HG02642 (cell line): ENCODE results near the gene VAV2.

ENCODE experiments used
- ATAC-seq: cut with Tn5 transposase; IDR thresholded peaks from one replicate; pipeline ENCODE4 v1.9.1; 2021; ENCODE audit warnings: mild to moderate bottlenecking; ENCODE audit not compliant: unreplicated experiment, poor library complexity

Gene VAV2

DNA sequence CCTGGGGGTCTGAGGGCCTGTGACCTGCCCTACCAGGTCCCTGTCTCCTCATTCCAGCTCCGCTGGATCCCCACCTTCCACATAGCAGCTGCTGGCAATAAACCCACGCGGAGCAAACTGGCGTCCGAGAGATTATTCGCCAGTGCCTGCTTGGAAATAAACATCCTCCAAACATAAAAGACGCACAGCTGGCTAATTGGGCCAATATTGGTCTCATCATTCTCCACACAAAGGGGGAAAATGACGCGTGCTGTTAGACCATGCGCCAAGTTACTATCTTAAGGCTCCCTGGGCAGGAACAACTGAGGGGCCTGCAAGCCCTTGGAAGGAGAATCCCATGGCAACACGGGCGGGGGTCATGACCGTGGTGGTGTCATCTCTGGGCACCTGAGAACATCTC, 180.7 kb downstream of the VAV2 start:
- no peak for ATAC-seq

- ATAC-seq: no peak
Observed at GRCh38 chr9:133810556-133811195, 181.4 kb downstream of the VAV2 start.

DNA sequence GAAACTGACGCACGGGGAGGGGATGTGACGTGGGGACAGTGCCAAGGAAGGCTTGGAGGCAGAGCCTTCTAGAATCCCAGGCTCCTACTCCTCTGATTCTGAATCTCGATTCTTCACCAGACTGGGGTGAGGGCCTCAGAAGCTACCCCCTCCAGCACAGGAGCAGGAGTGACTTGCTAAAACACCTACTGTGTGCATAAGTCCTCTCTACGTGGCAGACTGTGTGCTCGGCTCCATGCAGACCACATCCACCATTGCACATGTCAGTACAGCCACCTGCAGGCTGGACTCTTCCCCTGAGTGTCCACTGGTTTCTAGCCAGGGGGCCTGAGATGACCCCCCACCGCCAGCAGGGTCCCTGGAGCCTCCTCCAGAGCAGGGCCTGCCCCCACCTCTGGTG, 182.8 kb downstream of the VAV2 start:
- no peak for ATAC-seq

DNA sequence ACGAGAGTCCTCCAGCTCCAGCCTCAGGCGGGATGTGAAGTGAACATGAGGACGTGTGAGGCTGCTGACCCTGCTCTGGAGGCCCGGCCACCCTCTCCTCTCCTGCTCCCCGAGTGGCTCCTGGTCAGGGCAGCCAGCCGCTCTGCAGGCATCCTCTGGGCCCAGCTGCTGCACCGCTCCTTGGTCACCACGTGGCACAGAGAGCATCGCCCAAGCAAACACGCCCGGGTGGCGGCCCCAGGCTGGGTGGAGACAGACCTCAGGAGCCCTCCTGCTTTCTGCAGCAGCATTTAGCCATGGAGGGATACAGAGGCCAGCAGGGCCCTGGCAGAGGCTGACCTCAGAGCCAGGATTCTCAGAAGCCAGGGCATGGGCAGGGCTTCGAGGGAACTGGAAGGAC, 184.3 kb downstream of the VAV2 start:
- no peak for ATAC-seq

DNA sequence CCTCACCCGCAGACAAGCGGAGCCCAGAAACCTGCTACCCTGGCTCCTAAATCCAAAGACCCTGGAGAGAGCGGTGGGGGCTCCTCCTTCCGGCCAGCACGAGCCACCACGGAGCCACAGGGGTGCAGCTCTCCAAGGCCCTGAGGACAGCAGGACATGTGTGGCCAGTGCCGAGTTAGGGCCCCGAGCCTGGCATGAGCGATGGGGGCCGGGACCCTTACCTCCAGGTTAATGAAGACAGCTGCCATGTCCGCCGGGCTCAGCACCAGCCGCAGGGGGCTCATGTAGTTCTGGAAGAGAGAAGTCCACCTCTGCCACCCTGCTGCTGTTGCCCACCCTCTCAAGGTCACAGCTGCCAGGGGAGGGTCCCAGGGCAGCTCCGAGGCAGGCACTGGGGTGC, 185.1 kb downstream of the VAV2 start:
- ATAC-seq: no peak

- no peak for ATAC-seq
Observed at GRCh38 chr9:133806623-133807010, 185.5 kb downstream of the VAV2 start.

GRCh38 chr9:133805876-133806622, 186.1 kb downstream of the VAV2 start:
- no peak for ATAC-seq

GRCh38 chr9:133804199-133804598, 187.9 kb downstream of the VAV2 start:
- ATAC-seq: no peak

- no peak for ATAC-seq
Observed at GRCh38 chr9:133803745-133804144, 188.4 kb downstream of the VAV2 start.

DNA sequence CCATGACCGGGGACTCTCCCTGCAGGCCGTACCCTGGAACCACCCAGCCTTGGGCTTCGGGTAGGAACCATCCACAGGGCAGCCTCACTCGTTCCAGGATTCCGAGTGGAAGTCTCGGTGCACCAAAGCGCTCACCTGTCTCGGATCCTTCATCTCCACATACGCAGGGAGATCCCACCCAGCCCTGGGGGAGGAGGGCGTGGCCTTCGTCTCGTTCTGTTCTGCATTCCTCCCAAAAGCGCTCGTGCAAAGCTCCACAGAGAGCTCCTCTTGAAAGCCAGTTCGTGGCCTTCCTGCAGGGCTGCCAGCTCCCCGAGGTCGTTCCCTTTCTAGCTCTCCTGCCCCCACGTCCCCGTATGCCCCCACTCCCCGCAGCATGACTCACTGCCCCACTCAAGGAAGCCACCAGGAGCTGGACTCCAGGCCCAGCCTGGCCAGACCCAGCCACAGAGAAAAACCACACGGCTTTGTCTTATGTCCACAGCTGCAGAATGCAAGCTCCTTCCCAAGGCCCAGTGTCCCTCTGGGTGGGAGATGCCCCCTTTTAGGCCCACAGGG, 189.0 kb downstream of the VAV2 start:
- no peak for ATAC-seq

- no peak for ATAC-seq
Observed at GRCh38 chr9:133801739-133802138, 190.4 kb downstream of the VAV2 start.

GRCh38 chr9:133800266-133800665, 191.9 kb downstream of the VAV2 start:
- ATAC-seq: no peak

DNA sequence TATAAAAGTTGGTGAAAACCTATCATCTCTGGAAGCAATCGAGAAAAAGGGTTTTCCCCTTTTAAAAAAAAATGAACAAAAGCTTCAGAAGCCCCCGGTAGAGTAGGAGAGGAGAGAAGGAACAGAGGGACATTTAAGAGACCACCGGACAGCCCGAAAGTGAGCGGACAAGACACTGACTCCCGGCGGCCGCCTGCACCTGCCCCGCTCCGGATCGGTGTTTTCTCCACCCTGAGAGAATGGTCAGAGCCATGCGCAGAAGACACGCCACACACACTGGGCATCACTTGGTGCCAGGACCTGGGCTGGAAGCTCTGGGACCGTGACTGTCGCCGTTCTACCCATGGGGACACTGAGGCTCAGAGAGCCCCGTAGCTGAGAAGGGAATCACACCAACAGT, 192.4 kb downstream of the VAV2 start:
- ATAC-seq: no peak

DNA sequence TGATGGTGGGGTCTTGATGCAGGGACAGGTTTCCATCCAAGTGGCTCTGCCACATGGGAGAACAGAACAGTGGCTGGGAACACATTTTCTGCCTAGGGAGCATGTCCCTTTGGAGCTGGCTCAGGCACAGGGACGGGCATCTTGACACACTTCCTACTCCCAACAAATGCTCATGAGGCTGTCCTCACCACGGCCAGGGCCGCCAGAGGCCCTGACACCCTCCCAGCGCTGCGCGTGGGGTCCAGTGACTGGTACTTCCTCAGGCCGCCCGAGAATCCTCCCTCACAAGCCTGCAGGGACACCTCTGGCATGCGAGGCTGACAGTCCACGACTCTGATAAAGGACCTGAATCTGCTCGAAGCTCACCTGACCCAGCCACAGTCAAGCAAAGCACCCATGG, 193.0 kb downstream of the VAV2 start:
- ATAC-seq: no peak

DNA sequence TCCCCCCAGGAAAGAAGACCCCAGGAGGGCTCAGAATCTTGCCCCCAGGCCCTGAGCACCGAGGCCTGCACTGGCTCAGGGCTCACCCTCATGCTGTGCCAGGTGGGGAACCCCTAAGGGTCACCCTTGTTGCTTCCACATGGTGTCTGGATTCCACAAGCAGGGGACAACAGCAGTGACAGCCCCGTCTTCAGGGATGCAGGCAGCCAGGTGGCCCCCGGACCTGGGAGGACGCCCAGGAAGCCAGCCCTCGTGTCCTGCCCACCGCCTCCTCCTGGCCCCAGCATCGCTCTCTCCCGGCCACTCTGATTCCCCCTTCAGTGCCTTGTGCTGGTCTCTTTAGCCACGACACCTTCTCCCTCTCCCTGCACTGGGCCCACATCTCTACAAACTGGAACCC, 194.0 kb downstream of the VAV2 start:
- no peak for ATAC-seq

- ATAC-seq: no peak
Observed at GRCh38 chr9:133797406-133798105, 194.6 kb downstream of the VAV2 start.

DNA sequence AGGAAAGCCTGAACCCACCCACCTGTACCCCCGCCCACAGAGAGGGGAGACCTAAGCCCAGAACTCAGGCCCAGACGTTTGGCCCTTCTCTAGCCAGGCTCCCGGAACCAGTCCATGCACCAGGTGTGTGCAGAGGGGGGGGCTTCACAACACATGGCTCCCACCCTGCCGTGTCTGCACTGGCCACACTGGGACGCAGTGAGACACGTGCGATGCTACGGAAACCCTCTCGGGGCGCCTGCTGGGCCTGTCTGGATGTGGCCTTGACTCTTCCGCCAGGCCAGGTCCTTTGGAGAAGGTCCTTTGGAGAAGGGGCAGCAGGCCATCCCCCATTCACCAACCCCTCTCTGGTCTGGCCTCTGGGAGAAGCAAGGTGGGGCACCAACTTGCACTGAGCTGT, 195.6 kb downstream of the VAV2 start:
- no peak for ATAC-seq

DNA sequence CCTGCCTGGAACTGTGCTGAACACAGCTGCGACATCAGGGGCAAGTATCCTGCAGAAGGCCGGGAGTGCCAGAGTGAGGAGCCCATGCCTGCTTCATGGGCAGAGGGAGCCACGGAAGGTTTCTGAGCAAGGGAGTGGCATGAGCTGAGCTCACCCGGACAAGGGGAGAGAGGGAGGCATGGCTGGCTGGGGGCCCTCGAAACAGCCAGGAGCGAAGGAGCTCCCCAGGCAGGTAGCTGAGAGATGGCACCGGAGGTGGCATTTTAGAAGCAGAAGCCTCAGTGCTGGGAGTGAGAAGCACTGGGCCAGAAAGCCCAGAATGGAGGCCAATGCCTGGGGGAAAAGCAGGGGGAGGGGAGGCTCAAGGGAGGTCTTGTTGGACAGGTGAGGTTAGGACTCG, 197.1 kb downstream of the VAV2 start:
- no peak for ATAC-seq

GRCh38 chr9:133794016-133794760, 197.9 kb downstream of the VAV2 start:
- ATAC-seq: no peak

- ATAC-seq: no peak
Observed at GRCh38 chr9:133793471-133793870, 198.7 kb downstream of the VAV2 start.
